Endodermal cell (in vitro differentiated cells): Measurements from ENCODE around the gene ADCY2. TPM values are rescaled to one million over a fixed set of nuclear protein-coding genes. Genes with fewer than 3 reads are reported as not detected.
A peak's percentile ranks its signal among the peaks of the same experiment; 100 is the strongest.

Experiments used
- DNase-seq: peaks from one replicate; pipeline ENCODE4 v3.0.0-alpha.2; 2017
- H3K27ac ChIP-seq: 2 replicates; pipeline ENCODE4 v1.5.1; 2013; ENCODE audit warnings: mild to moderate bottlenecking, low read depth, low read length, moderate library complexity
- H3K27me3 ChIP-seq: 2 replicates; pipeline ENCODE4 v1.6.1; 2013; ENCODE audit warnings: mild to moderate bottlenecking, low read length, moderate library complexity; ENCODE audit not compliant: insufficient read depth, control insufficient read depth, poor library complexity, severe bottlenecking
- H3K36me3 ChIP-seq: 2 replicates; pipeline ENCODE4 v1.7.0; 2013; ENCODE audit warnings: mild to moderate bottlenecking, low read length, moderate library complexity; ENCODE audit not compliant: control insufficient read depth, insufficient read depth
- H3K4me1 ChIP-seq: one replicate; pipeline ENCODE4 v1.7.0; 2013; ENCODE audit warnings: low read length; ENCODE audit not compliant: control insufficient read depth, insufficient read depth
- H3K4me3 ChIP-seq: 2 replicates; pipeline ENCODE4 v1.5.1; 2013; ENCODE audit warnings: mild to moderate bottlenecking, low read length, moderate library complexity
- H3K9ac ChIP-seq: 2 replicates; pipeline ENCODE4 v1.6.1; 2013; ENCODE audit warnings: mild to moderate bottlenecking, low read length, moderate library complexity; ENCODE audit not compliant: poor library complexity, severe bottlenecking; ENCODE audit errors: extremely low read depth
- H3K9me3 ChIP-seq: 2 replicates; pipeline ENCODE4 v1.6.1; 2013; ENCODE audit warnings: mild to moderate bottlenecking, low read length, moderate library complexity; ENCODE audit not compliant: control insufficient read depth
- H3K27ac Mint-ChIP-seq: 2 replicates; pipeline ENCODE4 v1.8.0; 2020; ENCODE audit warnings: mixed read lengths
- H3K27me3 Mint-ChIP-seq: 2 replicates; pipeline ENCODE4 v1.8.0; 2021; ENCODE audit warnings: mild to moderate bottlenecking, mixed read lengths; ENCODE audit not compliant: insufficient read depth
- H3K36me3 Mint-ChIP-seq: 2 replicates; pipeline ENCODE4 v1.8.0; 2020; ENCODE audit warnings: low read depth, mixed read lengths
- H3K4me1 Mint-ChIP-seq: 2 replicates; pipeline ENCODE4 v1.8.0; 2020; ENCODE audit warnings: mixed read lengths
- H3K4me3 Mint-ChIP-seq: 2 replicates; pipeline ENCODE4 v1.8.0; 2020; ENCODE audit warnings: mild to moderate bottlenecking, moderate library complexity, mixed read lengths
- H3K9me3 Mint-ChIP-seq: 2 replicates; pipeline ENCODE4 v1.8.0; 2020; ENCODE audit warnings: mild to moderate bottlenecking, mixed read lengths
- WGBS, 2 experiments: methylation state at CpG; one replicate each; pipeline versions ENCODE4 v1.1.5 to v1.1.7; 2013; ENCODE audit warnings: missing lambda C conversion rate in 2 of 2, mixed read lengths in 1 of 2; ENCODE audit not compliant: insufficient coverage in 1 of 2, insufficient read length in 1 of 2; 5-methylcytosine and 5-hydroxymethylcytosine counted together
- total RNA-seq, 2 donors: library from RNA; stranded (reverse); fragmentation: NEBNext Ultra II Directional in 1 of 2; extraction: Animal tissue kit (Norgen Biotek cat#: 25700) in 1 of 2; gene quantifications; 2 replicates in 1 of 2; 3 replicates in 1 of 2; pipeline ENCODE4 v1.2.1, GENCODE V29; 2021
- TF ChIP-seq, protein P1 (sequence below): fragments of 200-600 bp; sonication (generic); conservative IDR thresholded peaks from 2 replicates; pipeline ENCODE4 v1.5.0; 2021; ENCODE audit warnings: antibody characterized with exemption, mild to moderate bottlenecking

Gene ADCY2
- total RNA-seq, 2 donors from 2014 or later, result 61.5 to 63.2 TPM

- Histone ChIP-seq H3K4me3 (no peak overlapping the region), H3K27me3 (no peaks in the 10 kb centered on the region), H3K27ac (no peak overlapping the region), H3K9me3 (peaks cover 2% of the 10 kb centered on the region), H3K36me3 (peaks cover 10% of the 10 kb centered on the region), H3K9ac (no peak overlapping the region), H3K4me1 (no peaks in the 10 kb centered on the region)
- TF ChIP-seq, protein P1, sequence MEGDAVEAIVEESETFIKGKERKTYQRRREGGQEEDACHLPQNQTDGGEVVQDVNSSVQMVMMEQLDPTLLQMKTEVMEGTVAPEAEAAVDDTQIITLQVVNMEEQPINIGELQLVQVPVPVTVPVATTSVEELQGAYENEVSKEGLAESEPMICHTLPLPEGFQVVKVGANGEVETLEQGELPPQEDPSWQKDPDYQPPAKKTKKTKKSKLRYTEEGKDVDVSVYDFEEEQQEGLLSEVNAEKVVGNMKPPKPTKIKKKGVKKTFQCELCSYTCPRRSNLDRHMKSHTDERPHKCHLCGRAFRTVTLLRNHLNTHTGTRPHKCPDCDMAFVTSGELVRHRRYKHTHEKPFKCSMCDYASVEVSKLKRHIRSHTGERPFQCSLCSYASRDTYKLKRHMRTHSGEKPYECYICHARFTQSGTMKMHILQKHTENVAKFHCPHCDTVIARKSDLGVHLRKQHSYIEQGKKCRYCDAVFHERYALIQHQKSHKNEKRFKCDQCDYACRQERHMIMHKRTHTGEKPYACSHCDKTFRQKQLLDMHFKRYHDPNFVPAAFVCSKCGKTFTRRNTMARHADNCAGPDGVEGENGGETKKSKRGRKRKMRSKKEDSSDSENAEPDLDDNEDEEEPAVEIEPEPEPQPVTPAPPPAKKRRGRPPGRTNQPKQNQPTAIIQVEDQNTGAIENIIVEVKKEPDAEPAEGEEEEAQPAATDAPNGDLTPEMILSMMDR, result peak; percentile 81
- H3K27me3 Mint-ChIP-seq, result no peaks in the 10 kb centered on the region
- H3K4me1 Mint-ChIP-seq, result peaks cover 28% of the 10 kb centered on the region
- H3K9me3 Mint-ChIP-seq, result no peaks in the 10 kb centered on the region
- 92 to 94% methylated on average over 1 to 3 of the region's 3 CpGs for WGBS, 2 experiments
- peak; percentile 83 for DNase-seq
- peaks cover 9% of the 10 kb centered on the region for H3K36me3 Mint-ChIP-seq
- H3K4me3 Mint-ChIP-seq, result no peak overlapping the region
- H3K27ac Mint-ChIP-seq, result peak overlapping the region; percentile 8
Observed at GRCh38 chr5:7464182-7464581, 68.2 kb downstream of the ADCY2 start.

DNA sequence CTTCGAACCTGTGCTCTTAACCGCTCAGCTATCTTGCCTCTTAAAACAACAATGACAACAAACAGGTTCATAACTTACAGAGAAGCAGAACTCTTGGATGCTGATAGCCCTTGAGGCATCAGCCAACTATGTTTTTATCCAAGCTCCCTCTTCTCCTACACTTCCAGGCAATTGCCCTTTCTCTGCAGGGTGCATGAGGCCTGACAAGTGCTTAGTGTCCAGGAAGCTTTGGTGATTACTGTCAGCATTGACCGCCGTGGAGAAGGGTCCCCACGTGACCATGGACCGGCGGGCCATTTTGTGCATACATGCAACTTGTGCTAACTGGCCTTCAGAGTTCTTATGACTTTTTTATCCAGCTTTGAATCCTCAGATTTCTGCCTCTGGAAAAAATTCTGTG, 71.2 kb downstream of the ADCY2 start:
- Histone ChIP-seq H3K9ac (no peak overlapping the region), H3K36me3 (no peaks in the 10 kb centered on the region), H3K4me1 (no peaks in the 10 kb centered on the region), H3K4me3 (no peak overlapping the region), H3K27ac (no peak overlapping the region), H3K9me3 (peaks cover 16% of the 10 kb centered on the region), H3K27me3 (no peaks in the 10 kb centered on the region)
- H3K4me1 Mint-ChIP-seq, result peaks cover 28% of the 10 kb centered on the region
- DNase-seq, result peak; percentile 56
- no peak overlapping the region for H3K4me3 Mint-ChIP-seq
- peaks cover 9% of the 10 kb centered on the region for H3K36me3 Mint-ChIP-seq
- H3K9me3 Mint-ChIP-seq, result peaks cover 14% of the 10 kb centered on the region
- TF ChIP-seq, protein P1, result no peak
- H3K27ac Mint-ChIP-seq, result no peak overlapping the region
- 87 to 92% methylated on average over 7 of the region's 7 CpGs for WGBS, 2 experiments
- no peaks in the 10 kb centered on the region for H3K27me3 Mint-ChIP-seq

DNA sequence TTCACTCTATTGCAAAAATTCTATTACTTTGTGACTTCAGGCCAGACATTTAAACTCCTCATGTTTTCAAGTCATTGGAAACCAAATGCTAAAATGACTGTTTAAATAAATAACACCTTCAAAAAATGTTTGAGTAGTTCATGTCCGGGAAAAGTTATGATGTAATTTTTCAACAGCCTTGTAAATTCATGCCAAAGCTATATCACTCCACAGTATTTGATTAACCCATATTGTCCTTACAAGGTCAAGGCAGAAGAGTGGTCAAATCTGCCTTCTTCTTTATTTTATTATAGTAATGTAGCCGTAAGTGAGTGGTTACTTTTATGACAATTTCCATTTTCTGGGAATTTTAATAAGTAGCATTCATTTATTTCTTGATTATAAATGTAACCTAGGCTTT, 72.8 kb downstream of the ADCY2 start:
- Mint-ChIP-seq H3K4me3 (no peak overlapping the region), H3K27me3 (no peaks in the 10 kb centered on the region), H3K36me3 (peaks cover 9% of the 10 kb centered on the region), H3K9me3 (peaks cover 14% of the 10 kb centered on the region), H3K27ac (no peak overlapping the region), H3K4me1 (peaks cover 24% of the 10 kb centered on the region)
- H3K9ac ChIP-seq, result no peak overlapping the region
- no peak overlapping the region for H3K4me3 ChIP-seq
- H3K27me3 ChIP-seq, result no peaks in the 10 kb centered on the region
- no peak for DNase-seq
- no peaks in the 10 kb centered on the region for H3K36me3 ChIP-seq
- peaks cover 16% of the 10 kb centered on the region for H3K9me3 ChIP-seq
- TF ChIP-seq, protein P1, result no peak
- no CpG with 5 or more reads among the region's 2 CpGs for WGBS, 2 experiments
- no peak overlapping the region for H3K27ac ChIP-seq
- H3K4me1 ChIP-seq, result no peaks in the 10 kb centered on the region
